BJ (cell line): Measurements from ENCODE around the gene SYNE2. TPM values are rescaled to one million over a fixed set of nuclear protein-coding genes. Genes with fewer than 3 reads are reported as not detected.

Experiments
- CTCF ChIA-PET: fragments of 350-600 bp; formaldehyde crosslinking; extraction: SDS; loops from one replicate; lab custom pipeline; 2021; ENCODE audit warnings: antibody characterized with exemption, inconsistent platforms; lab: Yijun Ruan, JAX
- POLR2A ChIA-PET: fragments of 300-600 bp; sonication (Branson Sonifier 250); formaldehyde crosslinking; extraction: SDS; loops from one replicate; lab custom pipeline; 2021; ENCODE audit warnings: antibody characterized with exemption; lab: Charles Lee
- DNase-seq: peaks from one replicate; pipeline ENCODE4 v3.0.0-alpha.2; 2011; ENCODE audit warnings: low read depth
- H3K27me3 ChIP-seq: 2 replicates; pipeline ENCODE4 v1.6.0; 2011; ENCODE audit warnings: low read length; ENCODE audit not compliant: control insufficient read depth, insufficient read depth
- H3K36me3 ChIP-seq: 2 replicates; pipeline ENCODE4 v1.5.1; 2011; ENCODE audit warnings: low read length; ENCODE audit not compliant: control insufficient read depth, insufficient read depth
- H3K4me3 ChIP-seq: 2 replicates; pipeline ENCODE4 v1.5.1; 2011; ENCODE audit warnings: low read depth, mild to moderate bottlenecking, control low read depth, low read length
- CTCF ChIP-seq: IDR thresholded peaks from 2 replicates; pipeline ENCODE4 v1.5.1; 2011; ENCODE audit warnings: low read depth, mild to moderate bottlenecking, control low read depth, inconsistent platforms, low read length, moderate library complexity; ENCODE audit not compliant: insufficient read depth
- polyA plus RNA-seq: library from polyadenylated mRNA; depleted of rRNA; stranded (reverse); fragments of >200 nt; gene quantifications from 2 replicates; pipeline ENCODE4 v1.2.3, GENCODE V29; 2011

Gene SYNE2
- polyA plus RNA-seq, 1 experiment = 5.2 TPM

- TF ChIP-seq CTCF = no peak
- ChIA-PET CTCF (no interaction called here), POLR2A (no interaction called here)
- Histone ChIP-seq H3K4me3 (no peak overlapping the region), H3K27me3 (no peaks in the 10 kb centered on the region), H3K36me3 (no peaks in the 10 kb centered on the region; the same call in 1 of the 2 replicates)
- DNase-seq = no peak
Measured at GRCh38 chr14:63949696-63950095, 96.9 kb downstream of the SYNE2 start.

GRCh38 chr14:63951021-63951420 is 98.2 kb downstream of the SYNE2 start:
- no peaks in the 10 kb centered on the region for H3K27me3 ChIP-seq
- H3K36me3 ChIP-seq = no peaks in the 10 kb centered on the region; the same call in 1 of the 2 replicates
- ChIA-PET CTCF (interaction anchor here (0.9 to 1.2 kb wide), 2 partner anchors 30 to 343 kb away, joined by 3 read pairs; no protein-coding TSS in a partner anchor), POLR2A (no interaction called here)
- no peak overlapping the region for H3K4me3 ChIP-seq
- TF ChIP-seq CTCF = no peak
- no peak for DNase-seq

- POLR2A ChIA-PET = no interaction called here
- no peak for TF ChIP-seq CTCF
- CTCF ChIA-PET = no interaction called here
Measured at GRCh38 chr14:63951429-63951828, 98.6 kb downstream of the SYNE2 start.

GRCh38 chr14:63952053-63952932 is 99.5 kb downstream of the SYNE2 start:
- POLR2A ChIA-PET = no interaction called here
- H3K4me3 ChIP-seq = no peak overlapping the region
- H3K27me3 ChIP-seq = no peaks in the 10 kb centered on the region
- no peaks in the 10 kb centered on the region; the same call in 1 of the 2 replicates for H3K36me3 ChIP-seq
- no peak for TF ChIP-seq CTCF
- DNase-seq = no peak
- CTCF ChIA-PET = no interaction called here

More at GRCh38 chr14:63951429-63951828, 98.6 kb downstream of the SYNE2 start:
- Histone ChIP-seq H3K4me3 (no peak overlapping the region), H3K27me3 (no peaks in the 10 kb centered on the region), H3K36me3 (no peaks in the 10 kb centered on the region; the same call in 1 of the 2 replicates)
- no peak for DNase-seq

- Histone ChIP-seq H3K4me3 (no peak overlapping the region), H3K36me3 (no peaks in the 10 kb centered on the region; the same call in 1 of the 2 replicates), H3K27me3 (no peaks in the 10 kb centered on the region)
- TF ChIP-seq CTCF = no peak
- ChIA-PET POLR2A (no interaction called here), CTCF (no interaction called here)
- DNase-seq = no peak
Measured at GRCh38 chr14:63952933-63953437, 100.2 kb downstream of the SYNE2 start.
